ENCODE data around the gene TF. TPM values are rescaled to one million over a fixed set of nuclear protein-coding genes. Genes with fewer than 3 reads are reported as not detected.

TF gene
- total and polyA plus RNA-seq, 10 of the 15 experiments (the other 5 are each of a cell fraction or from before 2014, with no cell fraction given), result under 0.01 to 8.9 (median 0.05) TPM; not detected in 1

- TF ChIP-seq CREB1 (IDR thresholded peaks at IDR 0.05; ENCODE audit: low read depth) (peak; percentile 82; the same call in 1 of the 2 replicates), TAF1 (IDR thresholded peaks at IDR 0.05; ENCODE audit: borderline replicate concordance, low read depth, low read length) (peak; percentile 51; the same call in 1 of the 2 replicates), POLR2A (IDR thresholded peaks at IDR 0.05; ENCODE audit: low read depth, low read length) (peak; percentile 99), CBFB (IDR thresholded peaks at IDR 0.05; ENCODE audit: low read depth) (0 out of 2 replicates have a peak, but pooled peaks have one; percentile 7), ZNF592 (IDR thresholded peaks at IDR 0.05) (no peak), ZBTB11 (CRISPR knock-in tag; IDR thresholded peaks at IDR 0.05) (no peak), NKRF (conservative IDR thresholded peaks at IDR 0.05) (peak; percentile 91), MYB (IDR thresholded peaks at IDR 0.05; ENCODE audit: borderline replicate concordance, low read depth, low read length) (no peak), PKNOX1 (IDR thresholded peaks at IDR 0.05) (no peak), BHLHE40 (IDR thresholded peaks at IDR 0.05; ENCODE audit: borderline replicate concordance in 1 of 2, low read depth in 2 of 2, low read length in 1 of 2) (peak in 1 of 2 experiments; percentile 37; a peak in 1 of 4 replicates), POLR2AphosphoS2 (IDR thresholded peaks at IDR 0.05; ENCODE audit: low read depth, low read length) (peak; percentile 58; the same call in 1 of the 2 replicates), SMAD5 (IDR thresholded peaks at IDR 0.05; ENCODE audit: low read depth) (peak; percentile 80; the same call in 1 of the 2 replicates), GATAD2B (conservative IDR thresholded peaks at IDR 0.05; ENCODE audit: low read depth) (peak; percentile 52; the same call in 1 of the 2 replicates), TARDBP (IDR thresholded peaks at IDR 0.05; ENCODE audit: borderline replicate concordance) (0 out of 2 replicates have a peak, but pooled peaks have one; percentile 66), ZNF24 (IDR thresholded peaks at IDR 0.05) (no peak), PAX5 (IDR thresholded peaks at IDR 0.05; ENCODE audit: borderline replicate concordance, low read depth, low read length) (peak; percentile 83), MAX (IDR thresholded peaks at IDR 0.05; ENCODE audit: low read depth, low read length) (peak; percentile 87), CBX3 (IDR thresholded peaks at IDR 0.05; ENCODE audit: borderline replicate concordance, low read depth) (no peak)
These were observed 59.7 kb downstream of the TF start, which contains the start of gene SRPRB (continued) for GRCh38 chr3:133805702-133806475.

Measured in GM12878 (cell line).